IPS-20b (cell line): Measurements from ENCODE around the gene SLC7A6OS.
A peak's percentile ranks its signal among the peaks of the same experiment; 100 is the strongest.

Source experiments
- H3K27ac ChIP-seq: one replicate; pipeline ENCODE4 v1.5.1; 2013; ENCODE audit warnings: low read length
- H3K27me3 ChIP-seq: 2 replicates; pipeline ENCODE4 v1.6.1; 2013; ENCODE audit warnings: mild to moderate bottlenecking, low read length, inconsistent platforms; ENCODE audit not compliant: insufficient read depth
- H3K36me3 ChIP-seq: 2 replicates; pipeline ENCODE4 v1.6.1; 2013; ENCODE audit warnings: low read depth, mild to moderate bottlenecking, inconsistent platforms, low read length, moderate library complexity; ENCODE audit not compliant: insufficient read depth
- H3K4me1 ChIP-seq: 2 replicates; pipeline ENCODE4 v1.6.1; 2013; ENCODE audit warnings: mild to moderate bottlenecking, control low read depth, inconsistent platforms, low read length, moderate library complexity; ENCODE audit not compliant: insufficient read depth
- H3K4me3 ChIP-seq: 2 replicates; pipeline ENCODE4 v1.5.1; 2013; ENCODE audit warnings: mild to moderate bottlenecking, low read length, inconsistent platforms
- H3K9ac ChIP-seq: 2 replicates; pipeline ENCODE4 v1.6.1; 2013; ENCODE audit warnings: low read depth, mild to moderate bottlenecking, inconsistent platforms, low read length, moderate library complexity
- H3K9me3 ChIP-seq: 2 replicates; pipeline ENCODE4 v1.6.1; 2013; ENCODE audit warnings: mild to moderate bottlenecking, low read depth, low read length, inconsistent platforms; ENCODE audit not compliant: insufficient read depth

The SLC7A6OS gene

GRCh38 chr16:68313116-68313515 lies 2.4 kb upstream of the SLC7A6OS start:
- Histone ChIP-seq H3K27me3 (no peaks in the 10 kb centered on the region), H3K4me3 (no peak overlapping the region), H3K4me1 (peaks cover 6% of the 10 kb centered on the region), H3K27ac (no peak overlapping the region), H3K9me3 (no peaks in the 10 kb centered on the region), H3K9ac (no peak overlapping the region), H3K36me3 (peaks cover 43% of the 10 kb centered on the region)

DNA sequence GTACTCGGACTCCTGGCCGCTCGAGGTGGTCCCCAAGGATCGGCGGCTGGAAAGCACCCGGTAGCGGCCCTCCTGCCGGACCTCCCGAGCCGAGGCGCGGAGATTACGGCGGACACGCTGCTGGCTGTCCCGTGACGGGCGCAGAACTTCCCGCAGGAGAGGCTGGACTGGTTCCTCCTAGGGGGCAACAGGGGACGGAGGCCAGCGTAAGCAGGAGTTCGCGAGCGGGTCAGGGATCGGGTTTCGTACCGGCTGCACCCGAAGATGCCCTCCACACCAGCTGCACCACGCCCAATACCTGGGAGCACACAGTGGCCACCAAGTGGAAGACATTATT lies 341 bp downstream of the SLC7A6OS start:
- Histone ChIP-seq H3K9me3 (no peaks in the 10 kb centered on the region), H3K27ac (peak overlapping the region; percentile 53), H3K4me1 (peaks cover 6% of the 10 kb centered on the region), H3K36me3 (peaks cover 49% of the 10 kb centered on the region), H3K4me3 (peak overlapping the region; percentile 99), H3K9ac (peak overlapping the region; percentile 97), H3K27me3 (no peaks in the 10 kb centered on the region)

GRCh38 chr16:68309799-68310198 lies 947 bp downstream of the SLC7A6OS start:
- no peak overlapping the region for H3K27ac ChIP-seq
- peaks cover 52% of the 10 kb centered on the region for H3K36me3 ChIP-seq
- H3K9ac ChIP-seq: peak overlapping the region; percentile 97; the same call in 1 of the 2 replicates
- no peaks in the 10 kb centered on the region for H3K27me3 ChIP-seq
- no peaks in the 10 kb centered on the region for H3K9me3 ChIP-seq
- peak overlapping the region; percentile 99 for H3K4me3 ChIP-seq
- H3K4me1 ChIP-seq: peaks cover 6% of the 10 kb centered on the region; the same call in 1 of the 2 replicates

DNA sequence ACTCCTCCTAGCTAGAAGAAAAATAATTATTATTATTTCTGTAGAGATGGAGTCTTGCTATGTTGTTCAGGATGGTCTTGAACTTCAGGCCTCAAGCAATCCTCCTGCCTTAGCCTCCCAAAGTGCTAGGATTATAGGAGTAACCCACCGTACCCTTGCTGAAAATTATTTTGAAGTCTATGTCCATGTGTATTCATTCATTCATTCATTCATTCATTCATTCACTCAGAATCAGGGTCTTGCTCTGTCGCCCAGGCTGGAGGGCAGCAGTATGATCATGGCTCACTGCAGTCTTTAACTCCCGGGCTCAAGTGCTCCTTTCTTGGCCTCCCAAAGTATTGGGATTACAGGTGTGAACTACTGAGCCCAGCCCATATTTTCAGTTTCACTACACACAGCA lies 4.1 kb downstream of the SLC7A6OS start:
- Histone ChIP-seq H3K4me3 (no peak overlapping the region), H3K27me3 (no peaks in the 10 kb centered on the region), H3K27ac (no peak overlapping the region), H3K36me3 (peaks cover 67% of the 10 kb centered on the region), H3K9me3 (no peaks in the 10 kb centered on the region), H3K4me1 (peaks cover 6% of the 10 kb centered on the region; the same call in 1 of the 2 replicates), H3K9ac (no peak overlapping the region)

DNA sequence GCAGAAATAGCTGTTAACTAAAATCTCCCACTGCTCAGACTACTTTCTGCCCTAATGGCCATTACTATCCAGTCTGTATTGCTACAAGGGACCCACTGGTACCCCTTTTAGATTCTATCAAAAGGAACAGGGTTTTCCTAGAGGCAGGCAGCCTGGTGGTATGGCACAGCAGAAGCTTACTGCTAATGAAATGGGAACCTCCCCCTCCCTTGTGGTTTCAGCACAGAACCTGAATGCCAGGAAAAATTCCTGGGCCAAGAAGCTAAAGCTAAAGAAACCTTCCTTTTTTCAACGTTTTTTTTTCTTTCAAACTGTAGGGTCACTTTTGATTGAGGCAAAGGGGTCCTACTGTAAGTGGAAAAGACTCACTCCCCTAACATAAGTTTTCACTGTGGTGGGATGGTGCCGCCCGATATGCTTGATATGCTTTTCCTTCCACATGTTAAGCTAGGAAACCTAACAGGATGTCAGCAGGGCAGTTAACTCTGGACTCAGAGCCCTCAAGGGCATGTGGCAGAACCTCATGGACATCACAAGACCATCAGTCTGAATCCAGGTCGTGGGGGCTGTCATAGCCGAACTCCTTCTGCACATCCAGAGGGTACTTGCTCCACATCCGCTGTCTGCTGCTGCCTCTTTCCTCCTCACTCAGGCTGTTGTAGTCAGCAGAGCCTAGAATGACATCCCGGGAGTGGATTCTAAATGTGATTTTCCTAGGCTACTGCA lies 9.8 kb downstream of the SLC7A6OS start:
- H3K27me3 ChIP-seq: no peaks in the 10 kb centered on the region
- no peak overlapping the region for H3K4me3 ChIP-seq
- H3K9me3 ChIP-seq: no peaks in the 10 kb centered on the region
- H3K4me1 ChIP-seq: no peaks in the 10 kb centered on the region
- no peak overlapping the region for H3K27ac ChIP-seq
- no peak overlapping the region for H3K9ac ChIP-seq
- peaks cover 95% of the 10 kb centered on the region for H3K36me3 ChIP-seq

- Histone ChIP-seq H3K4me1 (no peaks in the 10 kb centered on the region), H3K4me3 (no peak overlapping the region), H3K36me3 (peaks cover 96% of the 10 kb centered on the region), H3K27ac (no peak overlapping the region), H3K9me3 (no peaks in the 10 kb centered on the region), H3K9ac (no peak overlapping the region), H3K27me3 (no peaks in the 10 kb centered on the region)
These were observed 10.9 kb downstream of the SLC7A6OS start for GRCh38 chr16:68299571-68300453.

- H3K9ac ChIP-seq: no peak overlapping the region
- no peaks in the 10 kb centered on the region for H3K27me3 ChIP-seq
- no peaks in the 10 kb centered on the region for H3K9me3 ChIP-seq
- H3K4me3 ChIP-seq: no peak overlapping the region
- no peaks in the 10 kb centered on the region for H3K4me1 ChIP-seq
- peaks cover 96% of the 10 kb centered on the region for H3K36me3 ChIP-seq
- no peak overlapping the region for H3K27ac ChIP-seq
These were observed 11.7 kb downstream of the SLC7A6OS start for GRCh38 chr16:68298907-68299561.

- Histone ChIP-seq H3K27ac (no peak overlapping the region), H3K9ac (no peak overlapping the region), H3K27me3 (no peaks in the 10 kb centered on the region), H3K36me3 (peaks cover 94% of the 10 kb centered on the region), H3K4me1 (no peaks in the 10 kb centered on the region), H3K9me3 (no peaks in the 10 kb centered on the region), H3K4me3 (no peak overlapping the region)
These were observed 12.4 kb downstream of the SLC7A6OS start for GRCh38 chr16:68298312-68298711.

- H3K4me1 ChIP-seq: no peaks in the 10 kb centered on the region
- H3K9ac ChIP-seq: no peak overlapping the region
- H3K9me3 ChIP-seq: no peaks in the 10 kb centered on the region
- no peak overlapping the region for H3K27ac ChIP-seq
- peaks cover 94% of the 10 kb centered on the region for H3K36me3 ChIP-seq
- no peak overlapping the region for H3K4me3 ChIP-seq
- no peaks in the 10 kb centered on the region for H3K27me3 ChIP-seq
These were observed 12.8 kb downstream of the SLC7A6OS start for GRCh38 chr16:68297908-68298307.

GRCh38 chr16:68296693-68297092 lies 14.1 kb downstream of the SLC7A6OS start:
- H3K27me3 ChIP-seq: no peaks in the 10 kb centered on the region
- H3K27ac ChIP-seq: no peak overlapping the region
- H3K36me3 ChIP-seq: peaks cover 88% of the 10 kb centered on the region
- no peak overlapping the region for H3K9ac ChIP-seq
- no peak overlapping the region for H3K4me3 ChIP-seq
- no peaks in the 10 kb centered on the region for H3K4me1 ChIP-seq
- H3K9me3 ChIP-seq: no peaks in the 10 kb centered on the region

DNA sequence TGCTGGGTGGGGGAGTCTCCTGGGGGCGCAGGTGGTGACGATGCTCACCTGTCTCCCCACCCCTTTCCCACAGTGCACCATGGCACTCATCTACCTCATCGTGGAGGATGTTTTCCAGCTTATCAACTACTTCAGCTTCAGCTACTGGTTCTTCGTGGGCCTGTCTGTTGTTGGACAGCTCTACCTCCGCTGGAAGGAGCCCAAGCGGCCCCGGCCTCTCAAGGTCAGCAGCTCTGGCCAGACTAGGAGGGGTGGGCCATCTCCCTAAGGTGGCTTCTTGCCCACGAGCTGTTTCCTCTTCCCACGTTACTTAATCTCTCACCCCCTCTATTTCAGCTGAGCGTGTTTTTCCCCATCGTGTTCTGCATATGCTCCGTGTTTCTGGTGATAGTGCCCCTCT lies 14.5 kb downstream of the SLC7A6OS start:
- no peak overlapping the region for H3K27ac ChIP-seq

More for the DNA sequence above, 14.5 kb downstream of the SLC7A6OS start:
- Histone ChIP-seq H3K9me3 (no peaks in the 10 kb centered on the region), H3K27me3 (no peaks in the 10 kb centered on the region), H3K36me3 (peaks cover 88% of the 10 kb centered on the region), H3K9ac (no peak overlapping the region), H3K4me1 (no peaks in the 10 kb centered on the region), H3K4me3 (no peak overlapping the region)
